PC-9 (cell line): ENCODE data around the gene LRP8. TPM values are rescaled to one million over a fixed set of nuclear protein-coding genes. Genes with fewer than 3 reads are reported as not detected.

Experiments
- BruUV-seq: library from RNA; stranded (reverse); fragments of 400-500 nt; replicated peaks from 2 replicates; lab custom pipeline; 2021; lab: Mats Ljungman, UMichigan
- CTCF ChIA-PET: fragments of 300-600 bp; sonication (Branson Sonifier 250); formaldehyde crosslinking; loops from one replicate; lab custom pipeline; 2022; ENCODE audit warnings: antibody characterized with exemption; lab: Charles Lee
- POLR2A ChIA-PET: fragments of 300-600 bp; sonication (Branson Sonifier 250); formaldehyde crosslinking; loops from one replicate; lab custom pipeline; 2022; ENCODE audit warnings: antibody characterized with exemption; ENCODE audit not compliant: unreplicated experiment; lab: Charles Lee
- DNase-seq, 2 experiments: peaks; one replicate each; pipeline versions ENCODE4 v3.0.0 to v3.0.0-alpha.2; 2015 to 2022; ENCODE audit warnings: mixed read lengths in 1 of 2
- H2AFZ ChIP-seq: fragments of 200-600 bp; sonication (generic); 2 replicates; pipeline ENCODE4 v1.8.1; 2017; ENCODE audit warnings: antibody characterized with exemption
- H3F3A ChIP-seq: fragments of 200-600 bp; sonication (generic); 2 replicates; pipeline ENCODE4 v1.8.1; 2017; ENCODE audit warnings: antibody characterized with exemption, mild to moderate bottlenecking, low read depth; ENCODE audit not compliant: insufficient read depth
- H3K27ac ChIP-seq: fragments of 200-600 bp; sonication (generic); 2 replicates; pipeline ENCODE4 v1.6.1; 2016; ENCODE audit warnings: mixed run types
- H3K27me3 ChIP-seq: fragments of 200-600 bp; sonication (generic); 2 replicates; pipeline ENCODE4 v1.6.1; 2016; ENCODE audit warnings: low read depth, mixed run types; ENCODE audit not compliant: insufficient read depth
- H3K36me3 ChIP-seq: fragments of 200-600 bp; sonication (generic); 2 replicates; pipeline ENCODE4 v1.6.1; 2016; ENCODE audit warnings: low read depth, mixed run types
- H3K4me1 ChIP-seq: fragments of 200-600 bp; sonication (generic); replicated peaks from 2 replicates; pipeline ENCODE4 v1.6.1; 2016; ENCODE audit warnings: mixed run types; ENCODE audit not compliant: insufficient read depth
- H3K4me2 ChIP-seq: fragments of 200-600 bp; sonication (generic); 2 replicates; pipeline ENCODE4 v1.6.1; 2017; ENCODE audit warnings: mixed run types
- H3K4me3 ChIP-seq: fragments of 200-600 bp; sonication (generic); 2 replicates; pipeline ENCODE4 v1.6.1; 2016; ENCODE audit warnings: mixed run types
- H3K79me2 ChIP-seq: fragments of 200-600 bp; sonication (generic); 2 replicates; pipeline ENCODE4 v1.6.1; 2017; ENCODE audit warnings: low read depth, mixed run types
- H3K9me2 ChIP-seq: fragments of 200-600 bp; sonication (generic); 2 replicates; pipeline ENCODE4 v1.8.1; 2017; ENCODE audit warnings: mild to moderate bottlenecking; ENCODE audit not compliant: insufficient read depth
- H3K9me3 ChIP-seq: fragments of 200-600 bp; sonication (generic); 2 replicates; pipeline ENCODE4 v1.8.1; 2016; ENCODE audit warnings: low read depth; ENCODE audit not compliant: insufficient read depth
- H4K20me1 ChIP-seq: fragments of 200-600 bp; sonication (generic); 2 replicates; pipeline ENCODE4 v1.8.1; 2017; ENCODE audit not compliant: insufficient read depth
- EZH2 ChIP-seq: fragments of 200-600 bp; sonication (generic); IDR thresholded peaks from 2 replicates; pipeline ENCODE4 v1.8.0; 2017; ENCODE audit warnings: antibody characterized with exemption, low read depth
- intact Hi-C: fragments of 100-400 bp; cut with micrococcal nuclease; formaldehyde crosslinking; loops from one replicate; pipeline ENCODE4 v1.10.0; 2022; ENCODE audit not compliant: unreplicated experiment
- total RNA-seq: library from RNA; stranded (reverse); gene quantifications from 2 replicates; pipeline ENCODE4 v1.2.3, GENCODE V29; 2021
- TF ChIP-seq, protein P1 (sequence below): fragments of 200-600 bp; sonication (generic); conservative IDR thresholded peaks from 2 replicates; pipeline ENCODE4 v1.6.1; 2017; ENCODE audit warnings: mixed run types, antibody characterized with exemption, mild to moderate bottlenecking, moderate library complexity

LRP8 gene
- total RNA-seq, 1 experiment from 2014 or later: 85.3 TPM

DNA sequence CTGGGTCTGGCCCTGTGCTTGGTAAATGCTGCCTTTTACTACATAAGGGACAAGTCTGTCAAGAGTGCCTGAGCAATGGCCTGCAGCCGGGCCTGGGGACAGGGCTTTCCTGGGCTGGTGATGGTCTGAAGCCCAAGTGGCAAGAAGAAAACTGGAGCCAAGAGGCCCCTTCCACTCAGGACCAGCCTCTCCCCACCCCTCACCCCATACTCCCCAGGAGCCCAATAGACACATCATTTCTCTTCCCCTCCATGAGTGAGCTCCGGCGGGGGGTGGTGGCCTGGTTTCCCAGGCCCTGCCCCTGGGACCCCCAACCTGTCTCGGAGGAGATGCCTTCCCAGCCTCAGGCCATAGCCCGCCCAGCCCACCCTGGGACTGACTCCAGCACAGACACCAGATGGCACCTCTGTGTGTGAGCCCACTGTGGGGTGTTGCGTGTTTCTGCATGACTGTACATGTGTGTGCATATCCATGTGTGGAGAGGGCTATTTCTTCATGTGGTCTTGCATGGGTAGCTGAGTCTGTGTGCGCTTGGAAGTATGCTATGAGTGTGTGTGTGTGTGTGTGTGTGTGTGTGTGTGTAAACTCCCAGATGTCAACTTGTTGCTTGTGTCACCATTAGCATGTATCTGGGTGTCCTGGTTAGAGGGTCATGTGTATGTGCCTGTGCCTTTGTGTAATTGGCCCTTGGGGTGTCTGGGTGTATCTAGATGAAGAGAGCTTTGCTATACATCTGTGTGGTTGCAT, 14.3 kb upstream of the LRP8 start:
- BruUV-seq: no TSS peak

DNA sequence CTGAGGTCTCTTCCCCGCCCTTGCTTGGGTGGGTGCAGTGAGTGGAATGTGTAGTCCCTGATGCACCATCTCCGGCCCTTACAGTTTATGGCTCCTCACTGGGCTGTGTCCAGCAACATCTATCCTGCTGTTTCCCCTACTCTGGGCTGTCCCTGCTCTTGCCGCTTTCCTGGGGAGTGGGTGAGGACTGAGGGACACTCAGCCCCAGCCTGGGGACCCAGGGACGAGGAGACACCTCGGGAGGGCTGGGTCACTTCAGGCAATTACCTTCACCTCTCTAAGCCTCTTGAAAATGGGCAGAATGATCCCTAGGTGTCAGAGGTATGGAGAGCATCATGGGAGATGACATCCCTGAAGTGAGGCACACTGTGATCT, 13.6 kb upstream of the LRP8 start:
- no peak for DNase-seq
- H3K9me2 ChIP-seq: no peaks in the 10 kb centered on the region
- H2AFZ ChIP-seq: no peak overlapping the region
- no peaks in the 10 kb centered on the region for H3K27me3 ChIP-seq
- no peaks in the 10 kb centered on the region for H3K9me3 ChIP-seq
- H3F3A ChIP-seq: no peaks in the 10 kb centered on the region
- POLR2A ChIA-PET: no interaction called here
- no peak for TF ChIP-seq EZH2
- TF ChIP-seq, protein P1, sequence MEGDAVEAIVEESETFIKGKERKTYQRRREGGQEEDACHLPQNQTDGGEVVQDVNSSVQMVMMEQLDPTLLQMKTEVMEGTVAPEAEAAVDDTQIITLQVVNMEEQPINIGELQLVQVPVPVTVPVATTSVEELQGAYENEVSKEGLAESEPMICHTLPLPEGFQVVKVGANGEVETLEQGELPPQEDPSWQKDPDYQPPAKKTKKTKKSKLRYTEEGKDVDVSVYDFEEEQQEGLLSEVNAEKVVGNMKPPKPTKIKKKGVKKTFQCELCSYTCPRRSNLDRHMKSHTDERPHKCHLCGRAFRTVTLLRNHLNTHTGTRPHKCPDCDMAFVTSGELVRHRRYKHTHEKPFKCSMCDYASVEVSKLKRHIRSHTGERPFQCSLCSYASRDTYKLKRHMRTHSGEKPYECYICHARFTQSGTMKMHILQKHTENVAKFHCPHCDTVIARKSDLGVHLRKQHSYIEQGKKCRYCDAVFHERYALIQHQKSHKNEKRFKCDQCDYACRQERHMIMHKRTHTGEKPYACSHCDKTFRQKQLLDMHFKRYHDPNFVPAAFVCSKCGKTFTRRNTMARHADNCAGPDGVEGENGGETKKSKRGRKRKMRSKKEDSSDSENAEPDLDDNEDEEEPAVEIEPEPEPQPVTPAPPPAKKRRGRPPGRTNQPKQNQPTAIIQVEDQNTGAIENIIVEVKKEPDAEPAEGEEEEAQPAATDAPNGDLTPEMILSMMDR: no peak
- no peak overlapping the region for H3K4me3 ChIP-seq
- no peak overlapping the region for H3K27ac ChIP-seq
- BruUV-seq: no TSS peak
- CTCF ChIA-PET: no interaction called here
- no peaks in the 10 kb centered on the region for H3K4me1 ChIP-seq
- no peak overlapping the region for H3K4me2 ChIP-seq
- no peaks in the 10 kb centered on the region for H3K79me2 ChIP-seq
- intact Hi-C loops: no loop called here
- H3K36me3 ChIP-seq: no peaks in the 10 kb centered on the region
- no peaks in the 10 kb centered on the region for H4K20me1 ChIP-seq

More for the DNA sequence above, 14.3 kb upstream of the LRP8 start:
- Histone ChIP-seq H2AFZ (no peak overlapping the region), H4K20me1 (no peaks in the 10 kb centered on the region), H3K4me3 (no peak overlapping the region), H3K9me2 (no peaks in the 10 kb centered on the region), H3K27ac (no peak overlapping the region), H3K27me3 (no peaks in the 10 kb centered on the region), H3K79me2 (no peaks in the 10 kb centered on the region), H3K4me2 (no peak overlapping the region), H3K9me3 (no peaks in the 10 kb centered on the region), H3F3A (no peaks in the 10 kb centered on the region), H3K4me1 (no peaks in the 10 kb centered on the region), H3K36me3 (no peaks in the 10 kb centered on the region)
- no peak for DNase-seq
- intact Hi-C loops: no loop called here
- ChIA-PET POLR2A (no interaction called here), CTCF (no interaction called here)
- TF ChIP-seq EZH2: no peak

DNA sequence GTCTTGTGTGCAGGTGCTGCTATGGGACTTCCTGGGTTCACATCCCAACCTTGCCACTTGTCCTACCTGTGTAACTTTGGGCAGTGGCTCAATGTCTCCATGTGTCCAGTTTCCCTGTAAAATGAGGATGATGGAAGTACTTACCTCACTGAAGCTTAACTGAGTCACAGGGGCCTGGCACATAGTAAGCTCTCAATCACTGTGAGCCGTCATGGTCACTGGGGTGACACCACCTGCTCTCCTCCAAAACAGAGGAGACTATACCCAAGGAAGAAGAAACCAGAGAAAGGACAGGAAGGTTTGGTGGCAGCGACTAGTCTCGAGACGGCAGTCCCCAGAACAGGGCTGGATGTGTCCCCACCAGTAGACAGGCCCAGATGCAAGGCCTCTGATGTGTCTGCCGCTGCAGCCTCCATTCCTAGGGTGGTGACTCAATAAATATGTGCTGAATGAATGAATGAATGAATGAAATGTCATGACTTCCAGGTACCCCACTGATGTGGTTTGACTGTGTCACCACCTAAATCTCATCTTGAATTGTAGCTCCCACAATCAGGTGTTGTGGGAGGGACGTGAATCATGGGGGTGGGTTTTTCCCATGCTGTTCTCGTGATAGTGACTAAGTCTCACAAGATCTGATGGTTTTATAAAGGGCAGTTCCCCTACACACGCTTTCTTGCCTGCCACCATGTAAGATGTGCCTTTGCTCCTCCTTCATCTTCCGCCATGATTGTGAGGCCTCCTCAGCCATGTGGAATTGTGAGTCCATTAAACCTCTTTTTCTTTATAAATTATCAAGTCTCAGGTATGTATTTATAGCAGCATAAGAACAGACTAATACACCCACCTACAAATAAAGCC, 13.0 kb upstream of the LRP8 start:
- Histone ChIP-seq H2AFZ (no peak overlapping the region), H3K27ac (no peak overlapping the region), H3K79me2 (no peaks in the 10 kb centered on the region), H3K36me3 (no peaks in the 10 kb centered on the region), H3K9me2 (no peaks in the 10 kb centered on the region), H4K20me1 (no peaks in the 10 kb centered on the region), H3K4me2 (no peak overlapping the region), H3F3A (no peaks in the 10 kb centered on the region), H3K4me3 (no peak overlapping the region), H3K9me3 (no peaks in the 10 kb centered on the region), H3K27me3 (no peaks in the 10 kb centered on the region), H3K4me1 (no peaks in the 10 kb centered on the region)
- intact Hi-C loops: no loop called here
- ChIA-PET CTCF (no interaction called here), POLR2A (no interaction called here)
- no peak for DNase-seq
- TF ChIP-seq, protein P1: no peak
- no peak for TF ChIP-seq EZH2
- no TSS peak for BruUV-seq
